GM23248 (cell line): Measurements from ENCODE around the gene FAM219B.
"Not testable (repeated sequence)": the region's sequence is repeated elsewhere in the genome, so short reads cannot be mapped to it uniquely, and the experiment has no call there.

Source experiments
- EZH2 ChIP-seq: fragments of 200-600 bp; sonication (generic); IDR thresholded peaks from 2 replicates; pipeline ENCODE4 v1.6.1; 2018; ENCODE audit warnings: antibody characterized with exemption, mild to moderate bottlenecking; ENCODE audit not compliant: insufficient read depth, poor library complexity, severe bottlenecking
- EZH2phosphoT487 ChIP-seq: fragments of 200-600 bp; sonication (generic); IDR thresholded peaks from 2 replicates; pipeline ENCODE4 v1.6.1; 2018; ENCODE audit warnings: antibody characterized with exemption, moderate library complexity, mild to moderate bottlenecking, low read depth; ENCODE audit not compliant: insufficient read depth

GRCh38 chr15:74894383-74894782, 12.3 kb downstream of the FAM219B start:
- not testable (repeated sequence) for TF ChIP-seq EZH2phosphoT487, EZH2
